Adrenal gland (tissue), 12 donors: Measurements from ENCODE around the gene UGT8. TPM values are rescaled to one million over a fixed set of nuclear protein-coding genes. Genes with fewer than 3 reads are reported as not detected.

ENCODE experiments used
- DNase-seq, 7 donors: peaks; one replicate each; pipeline ENCODE4 v3.0.0-alpha.2; 2019 to 2020
- H3K27ac ChIP-seq, 5 donors: fragments of 200-600 bp; sonication (generic) in 4 of 5; 1 replicate in 3 of 5; 2 replicates in 2 of 5; pipeline versions ENCODE4 v1.5.1 to v1.8.0; 2016 to 2020; ENCODE audit warnings: mild to moderate bottlenecking in 1 of 5
- H3K27me3 ChIP-seq: fragments of 200-600 bp; 2 replicates; pipeline ENCODE4 v1.8.0; 2021
- H3K36me3 ChIP-seq, 2 donors: fragments of 200-600 bp; replicated peaks in 1 of 2; 1 replicate in 1 of 2; 2 replicates in 1 of 2; pipeline versions ENCODE4 v1.5.1 to v1.8.0; 2018 to 2022
- H3K4me1 ChIP-seq, 2 donors: fragments of 200-600 bp; replicated peaks in 1 of 2; 1 replicate in 1 of 2; 2 replicates in 1 of 2; pipeline versions ENCODE4 v1.5.1 to v1.8.0; 2018 to 2021
- H3K4me3 ChIP-seq, 4 donors: fragments of 200-600 bp; sonication (generic) in 3 of 4; one replicate each; pipeline ENCODE4 v1.5.1; 2016 to 2018
- H3K9me3 ChIP-seq, 3 donors: fragments of 200-600 bp; sonication (generic) in 1 of 3; replicated peaks in 1 of 3; 1 replicate in 2 of 3; 2 replicates in 1 of 3; pipeline versions ENCODE4 v1.5.1 to v1.8.0; 2016 to 2021
- POLR2A ChIP-seq, 2 donors: fragments of 450-650 bp; IDR thresholded peaks; one replicate each; pipeline ENCODE4 v1.6.1; 2017; ENCODE audit warnings: antibody characterized with exemption in 2 of 2, mild to moderate bottlenecking in 2 of 2, moderate library complexity in 1 of 2
- WGBS, 4 donors: extraction: QIAGEN DNeasy Blood & Tissue Kit in 2 of 4; methylation state at CpG; one replicate each; pipeline versions ENCODE4 v1.1.5 to v1.1.7; 2013 to 2017; 5-methylcytosine and 5-hydroxymethylcytosine counted together
- intact Hi-C, 2 donors: fragments of 100-400 bp; cut with DNase I; formaldehyde crosslinking; loops; one replicate each; pipeline versions ENCODE4 v1.14.1 to v1.15.0; 2022 to 2023
- polyA plus RNA-seq, 3 donors: library from polyadenylated mRNA; stranded (reverse); fragments of 200-250 nt in 2 of 3; fragments of 350-450 nt in 1 of 3; fragmentation: Illumina TruSeq in 1 of 3; extraction: RNeasy Lipid Tissue Mini Kit (QIAGEN cat#74804) in 1 of 3; gene quantifications; one replicate each; pipeline ENCODE4 v1.2.3, GENCODE V29; 2013 to 2014
- total RNA-seq, 9 donors: library from RNA; depleted of rRNA in 4 of 9; stranded (reverse); fragments of >200 nt in 4 of 9; fragments of 120-200 nt in 1 of 9; fragmentation: NEBNext Ultra II Directional in 1 of 9; extraction: Animal tissue kit (Norgen Biotek cat#: 25700) in 1 of 9; gene quantifications; one replicate each; pipeline versions ENCODE4 v1.1.0 to v1.2.4, GENCODE V29; 2013 to 2023
- TF ChIP-seq, protein P1 (sequence below), 6 experiments: fragments of 450-650 bp in 4 of 6; fragments of 200-600 bp in 2 of 6; sonication (generic) in 1 of 6; IDR thresholded peaks; 1 replicate in 5 of 6; 2 replicates in 1 of 6; pipeline versions ENCODE4 v1.5.1 to v1.8.0; 2016 to 2021; ENCODE audit warnings: antibody characterized with exemption in 6 of 6, mild to moderate bottlenecking in 2 of 6, moderate library complexity in 1 of 6
- donor health status: healthy with polysubstance abuse.
- donor health status: Bipolar disorder and iron deficiency.
- donor health status: DM: yes; HTN: yes; CAD: no.
- donor health status: DM: no; HTN: no; CAD: no.
- donor health status: DM: no; HTN: no; CAD: no.
- donor health status: DM: yes; HTN: yes; CAD: no.

Gene UGT8
- total and polyA plus RNA-seq, 12 donors, result 0.08 to 0.78 (median 0.28) TPM; not detected in 5

DNA sequence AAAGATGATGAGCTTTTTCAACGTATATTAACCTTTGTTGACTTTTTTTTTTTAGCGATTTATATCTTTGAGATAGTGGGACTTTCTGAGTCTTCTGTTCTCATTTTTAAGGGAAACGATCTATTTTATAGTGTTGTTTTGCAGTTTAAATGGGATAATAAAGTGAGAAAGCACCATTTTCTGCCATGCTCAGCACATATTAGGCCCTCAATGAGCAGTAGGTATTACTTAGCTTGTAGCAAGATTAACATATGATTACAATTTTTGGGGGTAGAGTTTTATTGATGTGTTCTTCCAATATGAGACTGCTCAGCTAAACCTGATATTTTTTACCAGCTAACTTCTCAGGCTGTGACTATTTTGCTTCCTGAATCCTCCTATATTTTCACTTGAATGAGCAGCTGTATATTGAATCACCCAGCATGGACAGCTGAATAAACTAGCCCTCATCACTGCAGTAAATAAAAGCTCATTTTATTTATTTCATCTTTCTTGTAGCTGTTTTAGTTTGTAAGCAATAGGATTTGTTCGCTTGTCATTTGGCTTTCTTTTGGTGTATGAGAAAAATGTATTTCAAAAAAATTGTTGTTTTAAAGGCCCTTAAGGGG lies 43.7 kb downstream of the UGT8 start:
- Histone ChIP-seq H3K27ac (no peak overlapping the region), H3K36me3 (no peaks in the 10 kb centered on the region), H3K4me3 (no peak overlapping the region), H3K4me1 (no peaks in the 10 kb centered on the region), H3K9me3 (no peaks in the 10 kb centered on the region), H3K27me3 (no peaks in the 10 kb centered on the region)
- no peak for TF ChIP-seq POLR2A (IDR thresholded peaks at IDR 0.05)
- TF ChIP-seq, protein P1, sequence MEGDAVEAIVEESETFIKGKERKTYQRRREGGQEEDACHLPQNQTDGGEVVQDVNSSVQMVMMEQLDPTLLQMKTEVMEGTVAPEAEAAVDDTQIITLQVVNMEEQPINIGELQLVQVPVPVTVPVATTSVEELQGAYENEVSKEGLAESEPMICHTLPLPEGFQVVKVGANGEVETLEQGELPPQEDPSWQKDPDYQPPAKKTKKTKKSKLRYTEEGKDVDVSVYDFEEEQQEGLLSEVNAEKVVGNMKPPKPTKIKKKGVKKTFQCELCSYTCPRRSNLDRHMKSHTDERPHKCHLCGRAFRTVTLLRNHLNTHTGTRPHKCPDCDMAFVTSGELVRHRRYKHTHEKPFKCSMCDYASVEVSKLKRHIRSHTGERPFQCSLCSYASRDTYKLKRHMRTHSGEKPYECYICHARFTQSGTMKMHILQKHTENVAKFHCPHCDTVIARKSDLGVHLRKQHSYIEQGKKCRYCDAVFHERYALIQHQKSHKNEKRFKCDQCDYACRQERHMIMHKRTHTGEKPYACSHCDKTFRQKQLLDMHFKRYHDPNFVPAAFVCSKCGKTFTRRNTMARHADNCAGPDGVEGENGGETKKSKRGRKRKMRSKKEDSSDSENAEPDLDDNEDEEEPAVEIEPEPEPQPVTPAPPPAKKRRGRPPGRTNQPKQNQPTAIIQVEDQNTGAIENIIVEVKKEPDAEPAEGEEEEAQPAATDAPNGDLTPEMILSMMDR (IDR thresholded peaks at IDR 0.05), result no peak
- intact Hi-C loops, result no loop called here
- DNase-seq, result no peak
- 65 to 73% (median 70%) methylated on average over 4 of the region's 4 CpGs for WGBS, 4 donors

- no peak overlapping the region for H3K27ac ChIP-seq
- DNase-seq, result no peak
- WGBS, 4 donors, result 55 to 58% (median 56%) methylated on average over 1 of the region's 1 CpG
- H3K36me3 ChIP-seq, result no peaks in the 10 kb centered on the region
- intact Hi-C loops, result no loop called here
- TF ChIP-seq, protein P1 (IDR thresholded peaks at IDR 0.05), result no peak
- no peak for TF ChIP-seq POLR2A (IDR thresholded peaks at IDR 0.05)
- no peaks in the 10 kb centered on the region for H3K9me3 ChIP-seq
- H3K4me3 ChIP-seq, result no peak overlapping the region
- peaks cover 4% of the 10 kb centered on the region for H3K27me3 ChIP-seq
- H3K4me1 ChIP-seq, result no peaks in the 10 kb centered on the region
Measured at GRCh38 chr4:114649908-114650307, 51.3 kb downstream of the UGT8 start.

- intact Hi-C loops, result no loop called here
- H3K27me3 ChIP-seq, result peaks cover 4% of the 10 kb centered on the region
- WGBS, 4 donors, result 87 to 95% (median 92%) methylated on average over 1 of the region's 1 CpG
- no peaks in the 10 kb centered on the region for H3K36me3 ChIP-seq
- no peak overlapping the region for H3K4me3 ChIP-seq
- H3K27ac ChIP-seq, result no peak overlapping the region
- no peaks in the 10 kb centered on the region for H3K4me1 ChIP-seq
- DNase-seq, result no peak
- no peak for TF ChIP-seq POLR2A (IDR thresholded peaks at IDR 0.05)
- TF ChIP-seq, protein P1 (IDR thresholded peaks at IDR 0.05), result no peak
- no peaks in the 10 kb centered on the region for H3K9me3 ChIP-seq
Measured at GRCh38 chr4:114653675-114654074, 55.1 kb downstream of the UGT8 start.

- Histone ChIP-seq H3K4me3 (no peak overlapping the region), H3K36me3 (no peaks in the 10 kb centered on the region), H3K9me3 (no peaks in the 10 kb centered on the region), H3K27ac (no peak overlapping the region), H3K27me3 (peaks cover 4% of the 10 kb centered on the region), H3K4me1 (no peaks in the 10 kb centered on the region)
- WGBS, 4 donors, result 52 to 66% (median 55%) methylated on average over 2 of the region's 2 CpGs
- intact Hi-C loops, result no loop called here
- TF ChIP-seq, protein P1 (IDR thresholded peaks at IDR 0.05), result no peak
- no peak for TF ChIP-seq POLR2A (IDR thresholded peaks at IDR 0.05)
- no peak for DNase-seq
Measured at GRCh38 chr4:114654592-114654991, 56.0 kb downstream of the UGT8 start.
